Right forelimb (tissue), 1 donor: ENCODE results near the gene PCBP2.
"Not testable (repeated sequence)": the region's sequence is repeated elsewhere in the genome, so short reads cannot be mapped to it uniquely, and the experiment has no call there.

Experiments used
- DNase-seq: peaks from one replicate; pipeline ENCODE4 v3.0.0-alpha.2; 2018

The PCBP2 gene

DNA sequence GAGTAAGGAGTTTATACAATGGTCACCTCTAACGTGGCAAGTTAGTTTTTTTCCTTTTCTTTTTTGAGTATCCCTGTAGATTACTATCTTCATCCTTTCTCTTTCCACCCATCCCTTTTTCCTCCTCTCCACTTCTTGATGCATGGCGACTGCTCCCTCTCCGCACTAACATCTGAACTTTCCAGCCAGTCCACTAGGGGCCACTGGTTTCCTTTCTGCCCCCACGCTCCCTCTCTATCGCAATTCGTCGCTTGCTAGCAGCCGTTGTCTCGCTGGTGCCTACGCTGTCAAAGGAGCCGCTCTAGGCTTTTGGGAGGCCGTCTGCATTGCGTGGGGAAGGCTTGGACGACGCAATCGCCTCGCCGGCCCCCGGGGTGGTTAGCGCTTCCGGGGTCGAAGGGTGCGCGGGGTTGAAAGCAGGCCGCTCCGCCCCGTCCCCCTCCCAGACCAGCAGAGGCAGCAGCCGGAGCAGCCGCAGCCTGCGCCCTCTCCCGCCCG, at the start of gene PCBP2:
TSS of gene PCBP2 (plus strand) at position 442 of the 498 bp plus-strand sequence. CDS start 2,699 bp downstream, outside the sequence.
- peak; percentile 99 for DNase-seq

DNA sequence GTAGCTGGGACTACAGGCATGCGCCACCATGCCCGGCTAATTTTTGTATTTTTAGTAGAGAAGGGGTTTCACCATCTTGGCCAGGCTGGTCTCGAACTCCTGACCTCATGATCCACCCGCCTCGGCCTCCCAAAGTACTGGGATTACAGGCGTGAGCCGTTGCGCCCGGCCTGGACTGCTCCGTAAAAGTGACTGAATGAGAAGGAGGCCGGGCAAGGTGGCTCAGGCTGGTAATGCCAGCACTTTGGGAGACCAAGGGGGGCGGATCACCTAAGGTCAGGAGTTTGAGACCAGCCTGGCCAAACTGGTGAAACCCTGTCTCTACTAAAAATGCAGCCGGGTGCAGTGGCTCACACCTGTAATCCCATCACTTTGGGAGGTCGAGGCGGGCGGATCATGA, 49.6 kb upstream of the PCBP2 start:
- not testable (repeated sequence) for DNase-seq

DNA sequence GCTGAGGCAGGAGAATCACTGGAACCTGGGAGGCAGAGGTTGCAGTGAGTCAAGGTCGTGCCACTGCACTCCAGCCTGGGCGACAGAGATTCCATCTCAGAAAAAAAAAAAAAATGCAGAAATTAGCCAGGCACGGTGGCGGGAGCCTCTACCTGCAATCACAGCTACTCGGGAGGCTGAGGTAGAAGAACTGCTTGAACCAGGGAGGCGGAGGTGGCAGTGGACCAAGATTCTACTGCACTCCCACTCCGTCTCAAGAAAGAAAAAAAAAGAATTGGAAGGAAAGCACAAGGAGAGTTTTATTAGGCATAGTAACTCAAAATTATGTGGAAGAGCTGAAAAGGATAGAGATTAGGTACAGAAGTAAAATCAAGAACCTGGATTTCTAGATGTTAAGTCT, 49.0 kb upstream of the PCBP2 start:
- DNase-seq = no peak

DNA sequence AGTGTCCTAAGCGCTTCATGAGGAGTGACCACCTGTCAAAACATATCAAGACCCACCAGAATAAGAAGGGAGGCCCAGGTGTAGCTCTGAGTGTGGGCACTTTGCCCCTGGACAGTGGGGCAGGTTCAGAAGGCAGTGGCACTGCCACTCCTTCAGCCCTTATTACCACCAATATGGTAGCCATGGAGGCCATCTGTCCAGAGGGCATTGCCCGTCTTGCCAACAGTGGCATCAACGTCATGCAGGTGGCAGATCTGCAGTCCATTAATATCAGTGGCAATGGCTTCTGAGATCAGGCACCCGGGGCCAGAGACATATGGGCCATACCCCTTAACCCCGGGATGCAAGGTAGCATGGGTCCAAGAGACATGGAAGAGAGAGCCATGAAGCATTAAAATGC, 41.0 kb upstream of the PCBP2 start:
- DNase-seq = no peak

DNA sequence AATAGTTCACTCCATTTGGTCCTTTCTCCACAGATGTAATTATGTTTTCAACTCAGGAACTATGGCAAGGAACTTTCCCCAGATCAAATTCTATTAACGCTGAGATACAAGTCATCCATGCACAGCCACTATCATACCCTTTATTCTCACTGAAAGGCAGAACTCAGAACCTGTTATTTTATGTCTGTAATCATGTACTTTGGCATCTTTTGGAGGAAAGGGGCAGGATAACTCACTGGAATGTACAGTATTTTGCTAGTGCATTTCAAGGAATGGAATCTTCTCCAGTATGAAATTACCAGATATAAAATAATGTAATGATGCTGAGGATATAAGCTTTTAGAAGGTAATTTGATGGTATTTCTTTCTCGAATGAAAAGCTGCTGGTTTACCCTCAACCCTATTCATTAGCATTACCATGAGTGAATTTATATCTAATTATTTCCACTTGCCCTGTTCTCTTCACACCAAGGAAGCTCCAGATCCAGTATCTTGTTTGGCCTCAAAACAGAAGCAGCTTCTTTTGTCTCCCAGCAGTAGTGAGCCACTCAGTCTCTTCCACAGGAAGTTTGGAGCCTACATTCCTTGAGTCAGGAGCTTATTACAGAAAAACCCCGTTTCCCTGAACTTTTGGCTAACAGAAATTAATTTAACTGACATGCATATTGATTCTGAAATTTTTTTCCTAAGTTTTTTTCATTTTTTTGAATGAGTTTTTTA, 38.3 kb upstream of the PCBP2 start:
- DNase-seq = no peak

DNA sequence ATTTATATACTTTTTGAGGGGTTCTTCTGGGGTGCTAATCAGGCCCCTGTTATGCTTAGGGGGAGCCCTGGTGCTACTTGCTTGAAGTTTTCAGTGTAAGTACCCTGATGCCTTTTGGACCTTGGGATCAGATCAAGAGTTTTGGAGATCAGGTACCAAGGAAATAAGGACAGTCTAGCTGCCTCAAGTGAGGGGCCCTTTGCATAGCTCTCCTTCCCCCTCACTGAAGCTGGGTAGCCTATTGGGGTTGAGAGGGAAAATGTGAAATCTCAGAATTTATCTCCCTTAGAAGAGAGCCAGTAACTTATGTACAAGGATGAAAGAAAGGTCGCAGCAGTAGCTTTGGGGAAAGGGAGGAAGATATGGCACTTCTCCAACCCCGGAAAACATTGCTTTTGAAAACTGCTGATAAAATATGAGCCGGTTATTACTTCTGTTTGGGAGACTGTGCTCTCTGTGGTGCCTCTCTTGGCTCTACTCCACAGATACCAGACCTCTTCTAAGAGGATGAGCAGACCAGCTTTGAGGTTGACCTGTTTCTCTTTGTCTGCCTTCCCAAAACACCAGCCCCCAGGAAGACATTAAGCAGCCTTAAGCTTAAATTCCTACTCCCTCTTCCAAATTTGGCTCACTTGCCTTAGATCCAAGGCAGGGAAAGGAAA, 37.0 kb upstream of the PCBP2 start:
- no peak for DNase-seq

DNA sequence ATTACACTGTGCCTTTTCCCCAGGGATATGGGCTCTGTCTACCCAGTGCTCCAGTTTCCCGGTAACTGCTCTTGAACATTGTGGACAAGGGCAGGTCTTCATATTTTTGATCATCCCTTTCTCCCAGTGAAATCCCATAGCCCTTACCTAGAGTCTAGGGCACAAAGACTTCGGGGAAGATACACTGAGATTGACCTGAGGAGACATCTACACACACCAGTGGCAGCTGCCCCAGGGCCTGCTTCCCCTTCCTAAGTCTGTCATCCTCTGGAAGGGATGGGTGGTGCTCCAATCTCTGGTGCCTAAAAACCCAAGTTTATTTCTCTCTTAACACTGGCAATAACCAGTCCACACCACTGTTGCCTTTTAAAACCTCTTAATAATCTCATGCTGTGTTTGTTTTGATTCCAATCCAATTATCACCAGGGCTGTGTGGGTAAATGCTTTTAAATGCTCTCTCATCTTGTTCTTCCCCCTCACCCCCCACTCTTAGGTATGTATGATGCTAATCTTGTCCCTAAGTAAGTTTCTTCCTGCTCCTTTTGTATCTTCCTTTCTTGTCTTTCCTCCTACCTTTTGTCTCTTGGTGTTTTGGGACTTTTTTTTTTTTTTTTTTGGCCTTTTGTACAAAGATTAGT, 36.0 kb upstream of the PCBP2 start:
- not testable (repeated sequence) for DNase-seq

DNA sequence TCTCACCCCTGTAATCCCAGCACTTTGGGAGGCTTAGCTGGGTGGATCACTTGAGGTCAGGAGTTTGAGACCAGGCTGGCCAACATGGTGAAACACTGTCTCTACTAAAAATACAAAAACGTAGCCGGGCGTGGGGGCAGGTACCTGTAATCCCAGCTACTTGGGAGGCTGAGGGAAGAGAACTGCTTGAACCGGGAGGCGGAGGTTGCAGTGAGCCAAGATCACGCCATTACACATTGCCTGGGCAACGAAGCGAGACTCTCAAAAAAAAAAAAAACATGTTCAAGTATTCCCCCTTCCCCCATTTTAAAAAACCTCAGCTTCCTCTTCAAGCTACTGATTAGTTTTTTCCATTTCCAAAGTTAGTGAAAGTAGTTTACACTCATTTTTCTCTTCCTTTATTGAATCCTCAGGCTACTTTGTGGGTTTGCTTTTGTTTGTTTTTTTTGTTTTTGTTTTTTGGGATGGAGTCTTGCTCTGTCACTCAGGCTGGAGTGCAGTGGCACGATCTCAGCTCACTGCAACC, 34.5 kb upstream of the PCBP2 start:
- DNase-seq = not testable (repeated sequence)

DNA sequence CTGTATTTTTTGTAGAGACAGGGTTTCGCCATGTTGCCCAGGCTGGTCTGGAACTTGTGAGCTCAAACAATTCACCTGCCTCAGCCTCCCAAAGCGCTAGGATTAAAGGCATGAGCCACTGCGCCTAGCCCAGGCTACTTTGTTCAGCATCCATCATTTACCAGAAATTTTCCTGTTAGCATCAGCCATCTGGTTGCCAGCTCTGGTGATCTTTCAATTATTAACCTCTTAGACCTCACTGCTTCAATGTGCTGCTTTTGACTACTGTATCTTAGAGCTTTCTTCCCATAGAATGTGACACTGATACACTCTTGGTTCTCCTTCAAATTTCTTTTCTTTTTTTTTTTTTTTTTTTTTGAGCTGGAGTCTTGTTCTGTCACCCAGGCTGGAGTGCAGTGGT, 33.7 kb upstream of the PCBP2 start:
- no peak for DNase-seq

DNA sequence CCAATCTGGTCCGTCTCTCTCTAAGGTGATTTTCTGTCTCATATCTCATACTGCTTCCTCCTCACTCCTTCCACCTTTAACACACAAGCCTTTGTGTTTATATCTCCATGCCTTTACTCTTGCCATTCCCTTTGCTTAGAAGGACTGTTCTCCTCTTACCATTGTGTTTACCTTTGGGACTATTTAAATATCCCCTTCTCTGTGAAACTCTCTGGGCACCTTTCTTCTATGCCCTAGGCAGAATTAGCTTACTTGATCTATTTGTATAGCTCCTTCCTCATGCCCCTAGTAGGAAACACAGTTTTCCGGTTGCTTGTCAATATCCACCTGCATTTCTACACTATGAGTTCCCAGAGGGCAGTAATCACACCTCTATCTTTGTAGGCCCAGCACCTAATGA, 32.1 kb upstream of the PCBP2 start:
- DNase-seq = no peak

DNA sequence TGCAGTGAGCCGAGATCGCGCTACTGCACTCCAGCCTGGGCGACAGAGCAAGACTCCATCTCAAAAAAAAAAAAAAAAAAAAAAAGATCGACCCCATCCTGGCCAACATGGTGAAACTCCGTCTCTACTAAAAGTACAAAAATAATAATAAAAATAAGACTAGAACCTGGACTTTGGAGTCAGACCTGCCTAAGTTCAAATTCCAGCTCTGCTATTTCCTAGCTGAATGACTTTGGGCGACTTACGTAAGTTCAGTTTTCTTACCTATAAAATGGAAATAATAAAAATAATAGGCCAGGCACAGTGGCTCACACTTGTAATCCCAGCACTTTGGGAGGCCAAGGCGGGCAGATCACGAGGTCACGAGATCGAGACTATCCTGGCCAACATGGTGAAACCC, 29.7 kb upstream of the PCBP2 start:
- not testable (repeated sequence) for DNase-seq

DNA sequence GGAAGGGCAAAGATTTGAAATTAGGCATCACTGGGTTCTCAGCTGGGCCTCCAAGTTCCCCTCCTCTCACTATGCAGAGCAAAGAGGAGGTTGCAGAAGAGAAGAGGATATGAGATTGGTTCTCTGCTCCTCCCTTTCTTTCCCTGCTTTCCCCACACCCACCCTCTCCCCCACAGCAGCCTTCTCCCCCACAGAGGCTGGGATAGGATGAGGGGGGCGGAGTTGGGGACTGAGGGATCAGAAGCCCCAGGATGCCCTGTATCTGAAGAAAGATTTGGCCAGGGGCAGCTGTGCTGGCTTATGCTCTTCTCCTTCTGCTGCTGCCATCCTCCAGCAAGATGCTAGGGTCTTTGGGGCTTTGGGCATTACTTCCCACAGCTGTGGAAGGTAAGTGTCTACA, 28.3 kb upstream of the PCBP2 start, which contains the start of gene AMHR2:
TSS of gene AMHR2 (plus strand) at position 259 of the 400 bp plus-strand sequence. CDS start at position 339, 80 bp downstream.
- DNase-seq = no peak

DNA sequence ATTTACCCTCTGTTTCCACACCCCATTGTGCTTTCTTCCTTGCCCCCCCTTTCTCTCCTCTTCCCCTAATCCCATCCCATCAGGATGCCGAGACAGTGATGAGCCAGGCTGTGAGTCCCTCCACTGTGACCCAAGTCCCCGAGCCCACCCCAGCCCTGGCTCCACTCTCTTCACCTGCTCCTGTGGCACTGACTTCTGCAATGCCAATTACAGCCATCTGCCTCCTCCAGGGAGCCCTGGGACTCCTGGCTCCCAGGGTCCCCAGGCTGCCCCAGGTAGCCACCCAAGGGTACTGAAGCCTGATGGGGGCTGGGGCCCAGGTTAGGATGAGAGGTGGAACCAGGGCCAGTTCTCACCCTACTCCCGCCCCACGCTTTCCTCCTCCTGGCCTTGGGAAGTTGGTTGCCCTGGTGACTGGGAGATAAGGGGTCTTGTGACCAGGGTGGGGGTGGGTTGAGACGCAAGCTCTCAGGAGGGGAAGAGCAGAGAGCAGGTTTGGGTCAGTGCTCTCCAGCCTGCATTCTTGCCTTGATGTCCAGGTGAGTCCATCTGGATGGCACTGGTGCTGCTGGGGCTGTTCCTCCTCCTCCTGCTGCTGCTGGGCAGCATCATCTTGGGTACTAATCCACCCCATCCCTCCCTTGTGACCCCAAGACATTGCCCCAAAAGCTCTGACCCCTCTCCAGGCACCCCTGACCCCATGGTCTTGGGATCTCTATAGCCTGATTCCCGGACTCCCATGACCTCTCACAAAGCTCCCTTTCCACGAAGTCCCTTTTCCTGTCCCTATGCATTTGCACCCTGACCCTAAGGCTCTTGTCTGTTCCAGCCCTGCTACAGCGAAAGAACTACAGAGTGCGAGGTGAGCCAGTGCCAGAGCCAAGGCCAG, 27.0 kb upstream of the PCBP2 start:
- no peak for DNase-seq

DNA sequence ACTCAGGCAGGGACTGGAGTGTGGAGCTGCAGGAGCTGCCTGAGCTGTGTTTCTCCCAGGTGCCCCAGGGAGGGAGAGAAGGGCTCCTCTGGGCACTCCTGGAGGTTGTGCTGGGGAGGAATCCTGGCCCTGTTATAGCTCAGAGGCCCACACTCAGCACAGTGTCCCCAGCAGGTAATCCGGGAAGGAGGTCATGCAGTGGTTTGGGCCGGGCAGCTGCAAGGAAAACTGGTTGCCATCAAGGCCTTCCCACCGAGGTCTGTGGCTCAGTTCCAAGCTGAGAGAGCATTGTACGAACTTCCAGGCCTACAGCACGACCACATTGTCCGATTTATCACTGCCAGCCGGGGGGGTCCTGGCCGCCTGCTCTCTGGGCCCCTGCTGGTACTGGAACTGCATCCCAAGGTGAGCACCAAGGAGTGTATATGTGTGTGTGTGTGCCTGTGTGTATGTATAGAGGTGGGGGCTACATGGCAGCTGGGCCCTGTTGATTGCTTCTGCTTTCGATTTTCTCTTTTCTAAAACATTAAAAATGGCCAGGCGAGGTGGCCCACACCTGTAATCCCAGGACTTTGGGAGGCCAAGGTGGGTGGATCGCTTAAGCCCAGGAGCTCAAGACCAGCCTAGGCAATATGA, 26.3 kb upstream of the PCBP2 start:
- DNase-seq = no peak

DNA sequence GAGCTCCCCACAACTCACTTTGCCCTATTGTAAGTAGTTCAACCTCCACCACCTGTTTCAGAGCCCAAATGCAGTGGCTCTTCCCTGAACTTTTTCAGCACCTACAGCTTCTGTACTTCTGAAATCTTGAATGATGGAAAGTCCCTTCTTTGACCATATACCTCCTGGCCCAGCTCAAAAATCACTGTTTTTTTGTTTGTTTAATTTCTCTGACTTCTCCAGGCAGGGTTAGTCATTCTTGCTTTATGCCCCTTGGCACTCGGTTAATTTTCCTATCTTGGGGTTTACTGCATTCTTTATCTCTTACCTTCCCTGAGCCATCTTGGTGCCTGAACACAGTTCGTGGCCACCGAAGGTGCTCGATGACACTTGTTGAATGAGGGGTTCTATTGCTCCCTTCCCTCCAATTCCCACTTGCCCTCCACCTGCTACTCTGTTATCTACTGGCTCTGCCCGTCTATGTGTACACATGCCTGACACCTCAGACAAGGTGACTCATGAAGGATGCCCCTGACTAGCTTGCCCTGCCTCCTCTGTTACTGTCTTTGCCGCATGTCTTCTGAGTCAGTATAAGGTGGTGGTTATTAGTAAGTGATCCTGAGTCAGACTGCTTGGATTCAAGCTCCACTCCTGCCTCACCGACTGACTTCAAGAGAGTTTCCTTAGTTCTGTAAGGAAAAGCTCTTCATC, 23.9 kb upstream of the PCBP2 start:
- DNase-seq = no peak

DNA sequence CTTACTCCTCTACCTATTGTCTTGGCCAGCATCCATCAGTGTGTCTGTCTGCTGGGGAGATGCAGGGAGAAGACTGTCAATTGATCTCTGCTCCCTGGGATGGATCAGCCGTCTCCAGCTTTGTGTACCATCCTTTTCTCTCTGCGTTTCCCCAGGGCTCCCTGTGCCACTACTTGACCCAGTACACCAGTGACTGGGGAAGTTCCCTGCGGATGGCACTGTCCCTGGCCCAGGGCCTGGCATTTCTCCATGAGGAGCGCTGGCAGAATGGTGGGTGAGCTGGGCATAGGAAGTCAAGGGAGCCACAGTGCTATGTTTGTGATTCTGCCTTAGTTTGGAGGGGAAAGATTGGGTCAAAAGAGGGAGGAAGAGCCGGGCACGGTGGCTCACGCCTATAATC, 23.2 kb upstream of the PCBP2 start:
- no peak for DNase-seq

DNA sequence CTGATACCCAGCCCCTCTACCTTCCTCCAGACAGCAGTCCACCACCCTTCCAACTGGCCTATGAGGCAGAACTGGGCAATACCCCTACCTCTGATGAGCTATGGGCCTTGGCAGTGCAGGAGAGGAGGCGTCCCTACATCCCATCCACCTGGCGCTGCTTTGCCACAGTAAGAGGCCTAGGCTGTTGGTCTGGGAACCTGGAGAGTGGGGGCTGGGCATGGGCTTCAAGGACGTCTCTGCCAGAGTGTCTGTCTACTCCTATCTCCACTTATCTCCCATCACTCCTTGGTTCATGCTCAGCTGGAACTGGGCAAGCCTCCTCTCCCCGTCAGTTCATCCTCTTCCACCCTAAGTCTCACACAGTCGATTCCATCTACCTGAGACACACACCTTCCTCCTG, 21.8 kb upstream of the PCBP2 start:
- no peak for DNase-seq

DNA sequence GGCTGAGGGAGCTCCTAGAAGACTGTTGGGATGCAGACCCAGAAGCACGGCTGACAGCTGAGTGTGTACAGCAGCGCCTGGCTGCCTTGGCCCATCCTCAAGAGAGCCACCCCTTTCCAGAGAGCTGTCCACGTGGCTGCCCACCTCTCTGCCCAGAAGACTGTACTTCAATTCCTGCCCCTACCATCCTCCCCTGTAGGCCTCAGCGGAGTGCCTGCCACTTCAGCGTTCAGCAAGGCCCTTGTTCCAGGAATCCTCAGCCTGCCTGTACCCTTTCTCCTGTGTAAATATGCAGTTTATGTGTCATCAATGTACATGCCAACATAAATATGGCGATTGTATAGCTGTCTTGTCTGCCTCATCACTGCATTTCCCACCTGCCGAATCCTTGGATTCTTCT, 20.7 kb upstream of the PCBP2 start:
- no peak for DNase-seq

DNA sequence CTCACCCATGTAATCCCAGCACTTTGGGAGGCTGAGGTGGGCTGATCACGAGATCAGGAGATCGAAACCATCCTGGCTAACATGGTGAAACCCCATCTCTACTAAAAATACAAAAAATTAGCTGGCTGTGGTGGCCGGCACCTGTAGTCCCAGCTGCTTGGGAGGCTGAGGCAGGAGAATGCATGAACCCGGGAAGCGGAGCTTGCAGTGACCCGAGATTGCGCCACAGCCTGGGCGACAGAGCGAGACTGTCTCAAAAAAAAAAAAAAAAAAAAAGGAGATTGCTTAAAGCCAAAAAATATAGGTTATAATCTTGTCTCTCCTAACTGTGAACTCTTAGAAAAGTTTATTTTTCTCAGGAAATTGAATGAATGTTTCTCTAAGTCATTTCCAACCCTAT, 16.6 kb upstream of the PCBP2 start:
- not testable (repeated sequence) for DNase-seq

DNA sequence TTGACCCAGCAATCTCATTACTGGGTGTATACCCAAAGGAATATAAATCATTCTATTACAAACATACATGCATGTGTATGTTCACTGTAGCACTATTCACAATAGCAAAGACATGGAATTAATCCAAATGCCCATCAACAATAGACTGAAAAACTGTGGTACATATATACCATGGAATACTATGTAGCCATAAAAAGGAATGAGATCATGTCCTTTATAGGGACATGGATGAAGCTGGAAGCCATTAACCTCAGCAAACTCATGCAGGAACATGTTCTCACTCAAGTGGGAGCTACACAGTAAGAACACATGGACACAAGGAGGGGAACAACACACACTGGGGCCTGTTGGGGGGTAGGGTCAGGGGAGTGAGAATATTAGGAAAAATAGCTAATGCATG, 12.3 kb upstream of the PCBP2 start:
- not testable (repeated sequence) for DNase-seq
